H9 (cell line): Measurements from ENCODE around the gene SCP2. TPM values are rescaled to one million over a fixed set of nuclear protein-coding genes. Genes with fewer than 3 reads are reported as not detected.

Experiments
- DNase-seq: peaks from one replicate; pipeline ENCODE4 v3.0.0-alpha.2; 2017
- H2AFZ ChIP-seq: one replicate; pipeline ENCODE4 v1.6.1; 2013; ENCODE audit warnings: mild to moderate bottlenecking, low read length, control low read depth, moderate library complexity
- H2AK5ac ChIP-seq: 2 replicates; pipeline ENCODE4 v1.6.1; 2013; ENCODE audit warnings: low read length, control low read depth, mixed read lengths; ENCODE audit not compliant: insufficient read length
- H2BK120ac ChIP-seq: one replicate; pipeline ENCODE4 v1.6.1; 2013; ENCODE audit warnings: low read depth, mild to moderate bottlenecking, low read length, control low read depth, inconsistent platforms; ENCODE audit not compliant: poor library complexity, severe bottlenecking
- H2BK12ac ChIP-seq: 2 replicates; pipeline ENCODE4 v1.6.1; 2013; ENCODE audit warnings: low read length, control low read depth, mixed read lengths, low read depth; ENCODE audit not compliant: insufficient read length
- H2BK15ac ChIP-seq: 2 replicates; pipeline ENCODE4 v1.6.1; 2013; ENCODE audit warnings: low read depth, low read length, control low read depth
- H2BK20ac ChIP-seq: one replicate; pipeline ENCODE4 v1.6.1; 2013; ENCODE audit warnings: low read depth, mild to moderate bottlenecking, low read length, control low read depth, inconsistent platforms; ENCODE audit not compliant: poor library complexity, severe bottlenecking
- H2BK5ac ChIP-seq: 2 replicates; pipeline ENCODE4 v1.6.1; 2013; ENCODE audit warnings: low read length, control low read depth, mixed read lengths; ENCODE audit not compliant: insufficient read length
- H3K14ac ChIP-seq: 2 replicates; pipeline ENCODE4 v1.6.1; 2013; ENCODE audit warnings: low read length, control low read depth; ENCODE audit not compliant: insufficient read depth
- H3K18ac ChIP-seq: 2 replicates; pipeline ENCODE4 v1.6.1; 2013; ENCODE audit warnings: low read depth, mild to moderate bottlenecking, mixed read lengths, low read length, control low read depth; ENCODE audit not compliant: insufficient read length
- H3K23ac ChIP-seq: 2 replicates; pipeline ENCODE4 v1.6.1; 2013; ENCODE audit warnings: low read length, control low read depth, mixed read lengths, low read depth; ENCODE audit not compliant: insufficient read length
- H3K23me2 ChIP-seq: 2 replicates; pipeline ENCODE4 v1.6.1; 2013; ENCODE audit warnings: low read depth, mild to moderate bottlenecking, mixed read lengths, low read length, control low read depth; ENCODE audit not compliant: insufficient read length, poor library complexity, severe bottlenecking
- H3K27ac ChIP-seq: 2 replicates; pipeline ENCODE4 v1.5.1; 2013; ENCODE audit warnings: low read length, control low read depth, mixed read lengths, low read depth; ENCODE audit not compliant: insufficient read length
- H3K27me3 ChIP-seq: 2 replicates; pipeline ENCODE4 v1.6.1; 2013; ENCODE audit warnings: low read length, control low read depth, inconsistent platforms; ENCODE audit not compliant: insufficient read depth
- H3K4ac ChIP-seq: 2 replicates; pipeline ENCODE4 v1.6.1; 2013; ENCODE audit warnings: low read depth, mild to moderate bottlenecking, control low read depth, inconsistent platforms, low read length, moderate library complexity
- H3K4me1 ChIP-seq: 2 replicates; pipeline ENCODE4 v1.6.1; 2013; ENCODE audit warnings: low read length, control low read depth, inconsistent platforms; ENCODE audit not compliant: insufficient read depth
- H3K4me2 ChIP-seq: 2 replicates; pipeline ENCODE4 v1.6.1; 2013; ENCODE audit warnings: low read length, control low read depth, mixed read lengths; ENCODE audit not compliant: insufficient read length, insufficient read depth
- H3K56ac ChIP-seq: 2 replicates; pipeline ENCODE4 v1.6.1; 2013; ENCODE audit warnings: low read depth, mild to moderate bottlenecking, mixed read lengths, low read length, control low read depth; ENCODE audit not compliant: insufficient read length
- H3K79me1 ChIP-seq: 2 replicates; pipeline ENCODE4 v1.6.1; 2013; ENCODE audit warnings: low read depth, mild to moderate bottlenecking, moderate library complexity, low read length, control low read depth, inconsistent platforms; ENCODE audit not compliant: insufficient read depth, poor library complexity, severe bottlenecking
- H3K79me2 ChIP-seq: 2 replicates; pipeline ENCODE4 v1.6.1; 2013; ENCODE audit warnings: low read length, control low read depth, inconsistent platforms; ENCODE audit not compliant: insufficient read depth
- H3K9ac ChIP-seq: 2 replicates; pipeline ENCODE4 v1.6.1; 2013; ENCODE audit warnings: low read length, control low read depth, mixed read lengths; ENCODE audit not compliant: insufficient read length; ENCODE audit errors: extremely low read depth
- H3K9me3 ChIP-seq: one replicate; pipeline ENCODE4 v1.6.1; 2013; ENCODE audit warnings: low read depth, low read length, inconsistent platforms; ENCODE audit not compliant: control insufficient read depth
- H3T11ph ChIP-seq: one replicate; pipeline ENCODE4 v1.6.1; 2013; ENCODE audit warnings: mild to moderate bottlenecking, low read length, control low read depth, inconsistent platforms
- H4K20me1 ChIP-seq: one replicate; pipeline ENCODE4 v1.6.1; 2013; ENCODE audit not compliant: control insufficient read depth, insufficient read length, insufficient read depth
- H4K5ac ChIP-seq: 2 replicates; pipeline ENCODE4 v1.6.1; 2013; ENCODE audit warnings: low read depth, mild to moderate bottlenecking, mixed read lengths, low read length, control low read depth; ENCODE audit not compliant: insufficient read length
- H4K8ac ChIP-seq: replicated peaks from 2 replicates; pipeline ENCODE4 v1.6.1; 2013; ENCODE audit warnings: low read length, control low read depth, mixed read lengths, low read depth; ENCODE audit not compliant: insufficient read length
- H4K91ac ChIP-seq: 2 replicates; pipeline ENCODE4 v1.6.1; 2013; ENCODE audit warnings: low read depth, mild to moderate bottlenecking, moderate library complexity, mixed read lengths, low read length, control low read depth; ENCODE audit not compliant: insufficient read length
- H3K27ac Mint-ChIP-seq, 3 experiments: 2 replicates in 2 of 3; 3 replicates in 1 of 3; pipeline ENCODE4 v1.8.0; 2020 to 2021; ENCODE audit warnings: mixed read lengths in 3 of 3, mild to moderate bottlenecking in 1 of 3, moderate library complexity in 1 of 3
- H3K27me3 Mint-ChIP-seq: 2 replicates; pipeline ENCODE4 v1.8.0; 2021; ENCODE audit warnings: low read depth, mild to moderate bottlenecking, moderate library complexity, mixed read lengths
- H3K36me3 Mint-ChIP-seq, 3 experiments: 2 replicates in 2 of 3; 3 replicates in 1 of 3; pipeline ENCODE4 v1.8.0; 2020 to 2021; ENCODE audit warnings: low read depth in 3 of 3, mixed read lengths in 3 of 3; ENCODE audit not compliant: insufficient read depth in 1 of 3
- H3K4me1 Mint-ChIP-seq, 2 experiments: 2 replicates each; pipeline ENCODE4 v1.8.0; 2020; ENCODE audit warnings: mixed read lengths in 2 of 2
- H3K4me3 Mint-ChIP-seq, 2 experiments: 2 replicates in 1 of 2; 3 replicates in 1 of 2; pipeline ENCODE4 v1.8.0; 2020 to 2021; ENCODE audit warnings: mild to moderate bottlenecking in 2 of 2, mixed read lengths in 2 of 2, moderate library complexity in 1 of 2
- H3K9me3 Mint-ChIP-seq, 2 experiments: 2 replicates in 1 of 2; 3 replicates in 1 of 2; pipeline ENCODE4 v1.8.0; 2020; ENCODE audit warnings: mild to moderate bottlenecking in 2 of 2, mixed read lengths in 2 of 2, moderate library complexity in 1 of 2
- CTCF ChIP-seq: fragments of 200-600 bp; sonication (generic); conservative IDR thresholded peaks from 3 replicates; pipeline ENCODE4 v1.8.0; 2021; ENCODE audit warnings: antibody characterized with exemption, mild to moderate bottlenecking
- total RNA-seq: library from RNA; stranded (reverse); gene quantifications from 2 replicates; pipeline ENCODE4 v1.2.1, GENCODE V29; 2021

SCP2 gene
- total RNA-seq, 1 experiment from 2014 or later, result 48.8 TPM

GRCh38 chr1:52996653-52997052 is 69.6 kb downstream of the SCP2 start:
- no peaks in the 10 kb centered on the region for H3K4me1 Mint-ChIP-seq
- Histone ChIP-seq H3K79me1 (no peaks in the 10 kb centered on the region), H3K4me2 (no peak overlapping the region), H3K4ac (no peak overlapping the region), H2AK5ac (no peak overlapping the region), H4K8ac (no peak overlapping the region), H2BK5ac (no peak overlapping the region), H3K79me2 (no peaks in the 10 kb centered on the region), H3K9me3 (no peaks in the 10 kb centered on the region), H3K23ac (no peak overlapping the region), H2AFZ (no peak overlapping the region), H3K27me3 (no peaks in the 10 kb centered on the region), H2BK12ac (no peak overlapping the region), H3T11ph (no peak overlapping the region), H4K20me1 (no peaks in the 10 kb centered on the region), H3K56ac (no peak overlapping the region), H2BK15ac (no peak overlapping the region), H3K18ac (no peak overlapping the region), H3K23me2 (no peaks in the 10 kb centered on the region), H2BK120ac (no peak overlapping the region), H3K27ac (no peak overlapping the region), H3K4me1 (no peaks in the 10 kb centered on the region), H4K91ac (no peak overlapping the region), H3K14ac (no peak overlapping the region), H3K9ac (no peak overlapping the region), H4K5ac (no peak overlapping the region), H2BK20ac (no peak overlapping the region)
- H3K27me3 Mint-ChIP-seq, result no peaks in the 10 kb centered on the region; the same call in 1 of the 2 replicates
- no peak for TF ChIP-seq CTCF
- no peak overlapping the region; a peak in 1 of 7 replicates for H3K27ac Mint-ChIP-seq
- no peaks in the 10 kb centered on the region for H3K9me3 Mint-ChIP-seq
- H3K4me3 Mint-ChIP-seq, result no peak overlapping the region
- H3K36me3 Mint-ChIP-seq, result no peaks in the 10 kb centered on the region
- no peak for DNase-seq
